ENCODE data around the gene APP. TPM values are rescaled to one million over a fixed set of nuclear protein-coding genes. Genes with fewer than 3 reads are reported as not detected.

The APP gene
- total and polyA plus RNA-seq, 8 donors = 373 to 671 (median 580) TPM

DNA sequence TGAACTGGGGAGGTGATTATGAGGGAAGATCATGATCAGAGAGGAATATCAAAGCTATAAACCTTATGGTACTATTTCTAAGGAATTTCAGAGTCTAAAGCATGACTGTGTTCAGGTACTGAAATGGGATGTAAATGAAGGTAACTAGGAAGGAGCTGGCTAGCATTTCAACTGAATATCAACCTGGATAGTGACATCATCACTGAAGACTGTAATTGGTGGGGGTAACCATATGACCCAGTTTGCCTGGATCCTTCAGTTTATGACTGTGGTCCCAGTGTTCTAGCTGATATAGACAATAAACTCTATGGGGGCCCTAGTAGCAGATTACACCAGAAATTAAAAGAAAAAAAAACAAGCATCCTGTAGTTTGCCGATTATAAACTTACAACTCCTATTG is 120.8 kb downstream of the APP start:
- no peak overlapping the region for H3K4me3 ChIP-seq
- no peaks in the 10 kb centered on the region for H3K4me1 ChIP-seq
- ATAC-seq (no peak), DNase-seq (no peak)
- intact Hi-C loops (cut with DNase I) = no loop called here
- TF ChIP-seq CTCF (IDR thresholded peaks at IDR 0.05) = no peak
- H3K9me3 ChIP-seq = no peaks in the 10 kb centered on the region
- H3K27ac ChIP-seq = no peak overlapping the region
- no peaks in the 10 kb centered on the region for H3K27me3 ChIP-seq
- peaks cover 0 to 38% of the 10 kb centered on the region in 2 donors for H3K36me3 ChIP-seq

DNA sequence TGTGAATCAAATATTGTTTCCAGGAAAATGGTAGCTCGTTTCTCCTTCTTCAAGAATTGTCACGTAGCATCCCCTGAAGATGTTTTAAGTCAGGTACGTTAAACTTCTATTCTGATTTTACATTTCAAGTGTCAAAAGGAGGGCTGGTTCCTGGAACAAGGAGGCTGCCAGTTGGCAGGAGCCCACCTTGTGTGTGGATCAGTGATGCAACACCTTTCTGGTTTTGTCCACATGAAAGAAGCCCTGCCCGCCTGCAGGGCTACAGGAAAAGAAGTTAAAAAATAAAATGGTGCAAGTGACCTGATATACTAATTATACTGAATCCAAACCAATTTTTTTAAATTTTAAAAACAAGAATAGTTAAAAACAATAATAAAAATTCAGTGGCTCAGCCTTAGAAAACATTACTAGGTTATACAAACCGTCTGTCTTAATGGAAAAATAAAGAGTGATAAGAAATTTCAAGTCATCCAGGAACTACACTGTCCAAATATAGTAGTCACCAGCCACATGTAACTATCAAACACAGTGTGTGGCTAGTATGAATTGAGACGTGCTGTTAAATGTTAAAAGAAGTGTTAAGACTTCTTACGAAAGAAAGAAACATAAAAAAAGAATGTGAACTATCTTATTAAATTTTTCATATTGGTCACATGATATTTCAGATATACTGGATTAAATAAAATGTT is 123.1 kb downstream of the APP start:
- no peak for ATAC-seq
- Histone ChIP-seq H3K4me3 (no peak overlapping the region), H3K36me3 (peaks cover 0 to 39% of the 10 kb centered on the region in 2 donors), H3K27ac (no peak overlapping the region), H3K4me1 (no peaks in the 10 kb centered on the region), H3K27me3 (no peaks in the 10 kb centered on the region), H3K9me3 (no peaks in the 10 kb centered on the region)
- DNase-seq = no peak
- TF ChIP-seq CTCF (IDR thresholded peaks at IDR 0.05) = no peak
- intact Hi-C loops (cut with DNase I) = no loop called here

- no peak for TF ChIP-seq CTCF (IDR thresholded peaks at IDR 0.05)
- ATAC-seq = no peak
- H3K27ac ChIP-seq = no peak overlapping the region
- H3K9me3 ChIP-seq = no peaks in the 10 kb centered on the region
- H3K36me3 ChIP-seq = peaks cover 0 to 15% of the 10 kb centered on the region in 2 donors
- H3K27me3 ChIP-seq = no peaks in the 10 kb centered on the region
- intact Hi-C loops (cut with DNase I) = no loop called here
- H3K4me1 ChIP-seq = no peaks in the 10 kb centered on the region
- no peak for DNase-seq
- no peak overlapping the region for H3K4me3 ChIP-seq
These were observed 126.7 kb downstream of the APP start for GRCh38 chr21:26043891-26044290.

DNA sequence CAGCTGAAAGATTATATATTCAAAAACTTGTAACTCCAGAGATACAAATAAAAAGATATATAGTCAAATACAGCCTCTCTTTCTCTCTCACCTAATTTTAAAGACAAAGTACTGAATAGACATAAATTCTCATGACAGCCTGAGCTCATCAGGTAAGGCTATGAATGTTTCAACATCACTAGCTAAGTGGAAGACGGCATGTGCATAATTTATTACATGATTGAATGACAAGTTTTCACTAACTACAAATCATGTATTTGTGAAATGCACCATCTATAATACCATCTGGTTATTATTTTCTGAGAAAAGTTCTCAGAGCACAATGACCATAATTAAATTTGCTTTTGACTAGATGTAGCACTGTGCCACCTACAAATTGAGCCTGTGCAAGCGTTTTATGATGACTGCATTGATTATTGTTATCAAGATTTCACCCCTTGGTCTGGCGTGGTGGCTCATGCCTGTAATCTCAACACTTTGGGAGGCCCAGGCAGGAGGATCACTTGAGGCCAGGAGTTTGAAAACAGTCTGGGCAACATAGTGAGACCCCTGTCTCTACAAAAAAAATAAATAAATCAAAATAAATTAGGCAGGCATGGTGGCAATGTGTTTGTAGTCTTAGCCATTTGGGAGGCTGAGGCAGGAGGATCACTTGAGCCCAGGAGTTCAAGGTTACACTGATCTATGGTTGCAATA is 128.2 kb downstream of the APP start:
- no peak for TF ChIP-seq CTCF (IDR thresholded peaks at IDR 0.05)
- no peak for DNase-seq
- Histone ChIP-seq H3K9me3 (no peaks in the 10 kb centered on the region), H3K27me3 (no peaks in the 10 kb centered on the region), H3K36me3 (peaks cover 0 to 12% of the 10 kb centered on the region in 2 donors), H3K27ac (no peak overlapping the region), H3K4me3 (no peak overlapping the region), H3K4me1 (no peaks in the 10 kb centered on the region)
- intact Hi-C loops (cut with DNase I) = no loop called here
- ATAC-seq = no peak

- no peak for ATAC-seq
- H3K4me1 ChIP-seq = no peaks in the 10 kb centered on the region
- no peak for DNase-seq
- H3K4me3 ChIP-seq = no peak overlapping the region
- no peaks in the 10 kb centered on the region for H3K9me3 ChIP-seq
- peaks cover 0 to 12% of the 10 kb centered on the region in 2 donors for H3K36me3 ChIP-seq
- no peak for TF ChIP-seq CTCF (IDR thresholded peaks at IDR 0.05)
- no peak overlapping the region for H3K27ac ChIP-seq
- intact Hi-C loops (cut with DNase I) = no loop called here
- no peaks in the 10 kb centered on the region for H3K27me3 ChIP-seq
These were observed 129.0 kb downstream of the APP start for GRCh38 chr21:26041431-26042180.
